Muscle of leg (tissue), 11 donors: ENCODE data around the gene SNAPC4. TPM values are rescaled to one million over a fixed set of nuclear protein-coding genes. Genes with fewer than 3 reads are reported as not detected.

Source experiments
- DNase-seq: peaks from one replicate; pipeline ENCODE4 v3.0.0; 2013
- H3K27ac ChIP-seq: one replicate; pipeline ENCODE4 v1.5.1; 2013; ENCODE audit warnings: mild to moderate bottlenecking, low read length, control low read depth
- H3K27me3 ChIP-seq: one replicate; pipeline ENCODE4 v1.6.1; 2013; ENCODE audit warnings: low read length; ENCODE audit not compliant: control insufficient read depth, insufficient read depth
- H3K36me3 ChIP-seq: one replicate; pipeline ENCODE4 v1.6.1; 2013; ENCODE audit warnings: low read length; ENCODE audit not compliant: control insufficient read depth, insufficient read depth
- H3K4me1 ChIP-seq: one replicate; pipeline ENCODE4 v1.6.1; 2013; ENCODE audit warnings: low read length; ENCODE audit not compliant: control insufficient read depth, insufficient read depth
- H3K4me3 ChIP-seq: one replicate; pipeline ENCODE4 v1.5.1; 2013; ENCODE audit warnings: low read length, control low read depth
- H3K9me3 ChIP-seq: replicated peaks from 2 replicates; pipeline ENCODE4 v1.6.1; 2013; ENCODE audit warnings: low read depth, low read length; ENCODE audit not compliant: control insufficient read depth
- WGBS: methylation state at CpG from one replicate; pipeline ENCODE4 v1.1.5; 2013; ENCODE audit warnings: missing lambda C conversion rate; ENCODE audit not compliant: insufficient coverage; 5-methylcytosine and 5-hydroxymethylcytosine counted together
- polyA plus RNA-seq, 8 donors: library from polyadenylated mRNA; unstranded; fragments of 120-200 nt; gene quantifications; one replicate each; pipeline versions ENCODE4 v1.2.1 to v1.2.3, GENCODE V29; 2013; ENCODE audit warnings: inconsistent platforms in 1 of 8, low replicate concordance in 1 of 8; ENCODE audit not compliant: insufficient read length in 8 of 8, insufficient read depth in 1 of 8
- total RNA-seq: library from RNA; stranded (reverse); fragments of 120-200 nt; gene quantifications from one replicate; pipeline ENCODE4 v1.2.4, GENCODE V29; 2013

The SNAPC4 gene
- total and polyA plus RNA-seq, 9 donors, result 3.1 to 7.1 (median 6.0) TPM

DNA sequence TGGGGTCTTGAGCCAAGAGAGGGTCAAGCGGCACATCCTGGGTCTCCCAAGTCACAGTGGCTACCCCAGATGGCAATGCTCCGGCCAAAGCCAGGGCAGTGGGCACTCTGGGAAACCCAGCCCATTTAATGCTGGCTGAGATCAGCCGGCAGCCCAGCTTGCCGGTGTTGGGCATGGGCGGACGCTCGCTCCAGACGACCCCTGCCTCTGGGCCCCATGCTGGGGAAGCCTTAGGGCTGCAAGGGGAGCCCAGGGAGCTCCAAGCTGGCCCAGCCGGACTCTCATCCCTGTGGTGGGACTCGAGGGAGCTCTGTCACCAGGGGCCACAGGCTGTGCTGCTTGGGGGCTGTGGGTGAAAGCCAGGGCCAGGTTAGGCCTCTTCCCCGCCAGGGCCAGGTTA is 20.6 kb downstream of the SNAPC4 start:
- Histone ChIP-seq H3K36me3 (peaks cover 65% of the 10 kb centered on the region), H3K4me1 (no peaks in the 10 kb centered on the region), H3K9me3 (no peaks in the 10 kb centered on the region), H3K27ac (no peak overlapping the region), H3K27me3 (no peaks in the 10 kb centered on the region), H3K4me3 (no peak overlapping the region)
- no peak for DNase-seq
- 96% methylated on average over 10 of the region's 11 CpGs for WGBS

DNA sequence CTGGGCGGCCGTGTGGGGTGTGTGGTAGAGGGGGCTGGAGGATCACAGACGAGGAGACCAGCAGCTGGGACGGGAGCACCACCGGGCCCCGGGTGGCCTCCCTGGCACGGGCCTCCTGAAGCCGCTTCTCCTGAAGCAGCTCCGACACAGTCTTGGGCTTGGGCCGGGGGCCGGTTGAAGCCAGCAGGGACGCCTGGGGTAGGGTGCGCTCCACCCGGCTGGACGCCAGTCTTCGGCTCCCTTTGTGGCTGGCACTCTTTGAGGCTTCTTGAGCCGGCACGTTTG is 21.0 kb downstream of the SNAPC4 start:
- no peak for DNase-seq
- Histone ChIP-seq H3K27ac (no peak overlapping the region), H3K4me1 (no peaks in the 10 kb centered on the region), H3K36me3 (peaks cover 60% of the 10 kb centered on the region), H3K9me3 (no peaks in the 10 kb centered on the region), H3K27me3 (no peaks in the 10 kb centered on the region), H3K4me3 (no peak overlapping the region)
- 85% methylated on average over 13 of the region's 18 CpGs for WGBS

GRCh38 chr9:136378170-136379002 is 21.6 kb downstream of the SNAPC4 start:
- H3K27me3 ChIP-seq, result no peaks in the 10 kb centered on the region
- no peak overlapping the region for H3K27ac ChIP-seq
- H3K4me3 ChIP-seq, result no peak overlapping the region
- H3K4me1 ChIP-seq, result peaks cover 5% of the 10 kb centered on the region
- DNase-seq, result no peak
- no peaks in the 10 kb centered on the region for H3K9me3 ChIP-seq
- WGBS, result 82% methylated on average over 21 of the region's 28 CpGs
- peaks cover 55% of the 10 kb centered on the region for H3K36me3 ChIP-seq

- Histone ChIP-seq H3K9me3 (no peaks in the 10 kb centered on the region), H3K36me3 (peaks cover 47% of the 10 kb centered on the region), H3K27ac (no peak overlapping the region), H3K4me3 (no peak overlapping the region), H3K27me3 (no peaks in the 10 kb centered on the region), H3K4me1 (peaks cover 13% of the 10 kb centered on the region)
- WGBS, result 88% methylated on average over 32 of the region's 32 CpGs
- DNase-seq, result peak; percentile 31
Measured at GRCh38 chr9:136377341-136378169, 22.4 kb downstream of the SNAPC4 start.

- Histone ChIP-seq H3K27me3 (no peaks in the 10 kb centered on the region), H3K4me1 (peaks cover 19% of the 10 kb centered on the region), H3K27ac (no peak overlapping the region), H3K36me3 (peaks cover 36% of the 10 kb centered on the region), H3K4me3 (no peak overlapping the region), H3K9me3 (no peaks in the 10 kb centered on the region)
- WGBS, result 100% methylated on average over 1 of the region's 8 CpGs
- no peak for DNase-seq
Measured at GRCh38 chr9:136376457-136376856, 23.5 kb downstream of the SNAPC4 start.

DNA sequence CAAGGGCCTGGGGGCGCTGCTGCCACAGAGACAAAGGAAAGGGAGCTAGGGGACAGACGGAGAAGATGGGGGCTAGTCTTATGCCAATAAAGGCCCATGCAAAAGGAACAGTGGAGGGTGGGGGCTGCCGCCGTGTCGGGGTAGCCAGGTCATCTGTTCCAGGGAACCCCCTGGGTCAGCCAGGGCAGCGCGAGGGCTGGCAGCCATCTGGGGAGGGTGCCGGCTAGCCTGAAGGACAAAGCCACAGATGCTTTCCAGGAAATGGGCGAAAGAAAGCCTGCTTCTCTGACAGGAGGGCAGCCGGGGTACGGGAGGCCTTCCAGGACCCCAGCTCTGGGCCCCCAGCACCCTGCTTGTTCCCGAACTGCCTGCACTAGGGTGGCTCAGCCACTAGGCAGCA is 24.9 kb downstream of the SNAPC4 start:
- H3K27me3 ChIP-seq, result no peaks in the 10 kb centered on the region
- no peak for DNase-seq
- H3K36me3 ChIP-seq, result peaks cover 23% of the 10 kb centered on the region
- no peaks in the 10 kb centered on the region for H3K9me3 ChIP-seq
- H3K27ac ChIP-seq, result no peak overlapping the region
- H3K4me3 ChIP-seq, result no peak overlapping the region
- WGBS, result 94% methylated on average over 12 of the region's 12 CpGs
- H3K4me1 ChIP-seq, result peaks cover 19% of the 10 kb centered on the region

- Histone ChIP-seq H3K4me3 (no peak overlapping the region), H3K27ac (no peak overlapping the region)
Measured at GRCh38 chr9:136374183-136374575, 25.8 kb downstream of the SNAPC4 start.

GRCh38 chr9:136373300-136374182 is 26.4 kb downstream of the SNAPC4 start, which contains the start of gene CARD9:
CARD9 (minus strand) TSS chr9:136373669; CDS start chr9:136372078, 1,591 bp downstream.
- H3K27me3 ChIP-seq, result no peaks in the 10 kb centered on the region
- H3K36me3 ChIP-seq, result peaks cover 10% of the 10 kb centered on the region
- H3K27ac ChIP-seq, result no peak within 1 kb of the TSS
- H3K9me3 ChIP-seq, result no peaks in the 10 kb centered on the region
- 60% methylated on average over 19 of the region's 27 CpGs for WGBS
- DNase-seq, result peak; percentile 57
- peak within 1 kb of the TSS; percentile 21 for H3K4me3 ChIP-seq
- H3K4me1 ChIP-seq, result peaks cover 19% of the 10 kb centered on the region

More at GRCh38 chr9:136374183-136374575, 25.8 kb downstream of the SNAPC4 start:
- H3K27me3 ChIP-seq, result no peaks in the 10 kb centered on the region
- no peak for DNase-seq
- peaks cover 19% of the 10 kb centered on the region for H3K4me1 ChIP-seq
- H3K9me3 ChIP-seq, result no peaks in the 10 kb centered on the region
- 78% methylated on average over 14 of the region's 14 CpGs for WGBS
- peaks cover 14% of the 10 kb centered on the region for H3K36me3 ChIP-seq

- H3K27ac ChIP-seq, result no peak overlapping the region
- WGBS, result 21% methylated on average over 21 of the region's 21 CpGs
Measured at GRCh38 chr9:136372561-136373299, 27.2 kb downstream of the SNAPC4 start.

More at GRCh38 chr9:136372561-136373299, 27.2 kb downstream of the SNAPC4 start:
- peaks cover 4% of the 10 kb centered on the region for H3K36me3 ChIP-seq
- no peaks in the 10 kb centered on the region for H3K9me3 ChIP-seq
- peaks cover 19% of the 10 kb centered on the region for H3K4me1 ChIP-seq
- peak; percentile 74 for DNase-seq
- H3K27me3 ChIP-seq, result no peaks in the 10 kb centered on the region
- peak overlapping the region; percentile 21 for H3K4me3 ChIP-seq
